SK-N-MC (cell line): Measurements from ENCODE around the gene PCDHB11.
"Not testable (repeated sequence)": the region's sequence is repeated elsewhere in the genome, so short reads cannot be mapped to it uniquely, and the experiment has no call there.

Experiments used
- EZH2 ChIP-seq: fragments of 200-600 bp; sonication (generic); IDR thresholded peaks from one replicate; pipeline ENCODE4 v1.6.1; 2017; ENCODE audit warnings: antibody characterized with exemption
- FOXP2 ChIP-seq: optimal IDR thresholded peaks from 2 replicates; pipeline ENCODE3; 2011; ENCODE audit warnings: mild to moderate bottlenecking, moderate library complexity; ENCODE audit not compliant: insufficient read depth; ENCODE audit errors: extremely low read length, control extremely low read depth
- POLR2AphosphoS5 ChIP-seq: IDR thresholded peaks from 2 replicates; pipeline ENCODE4 v1.6.1; 2012; ENCODE audit warnings: mild to moderate bottlenecking, low read depth, low read length, borderline replicate concordance

- TF ChIP-seq POLR2AphosphoS5, EZH2, FOXP2: not testable (repeated sequence)
These were observed 2.2 kb downstream of the PCDHB11 start for GRCh38 chr5:141201646-141202045.
